H1 (cell line): ENCODE measurements around the gene CDC26. TPM values are rescaled to one million over a fixed set of nuclear protein-coding genes. Genes with fewer than 3 reads are reported as not detected.

Experiments used
- polyA plus RNA-seq, 7 experiments: library from polyadenylated mRNA; depleted of rRNA in 3 of 7; stranded (reverse) in 5 of 7; unstranded in 2 of 7; fragments of >200 nt in 5 of 7; fragments of 200-250 nt in 2 of 7; gene quantifications; 1 replicate in 5 of 7; 2 replicates in 1 of 7; 4 replicates in 1 of 7; pipeline versions ENCODE4 v1.2.1 to v1.2.3, GENCODE V29; 2011 to 2013; ENCODE audit warnings: missing spikeins in 2 of 7, mixed read lengths in 2 of 7
- total RNA-seq: library from RNA; stranded (reverse); fragmentation: NEBNext Ultra II Directional; extraction: Animal tissue kit (Norgen Biotek cat#: 25700); gene quantifications from 2 replicates; pipeline ENCODE4 v1.2.1, GENCODE V29; 2021

CDC26 gene
- total and polyA plus RNA-seq, 2 of the 8 experiments (the other 6 are each of a cell fraction or from before 2014, with no cell fraction given): 31.5 to 41.9 TPM

Other genes starting within 250 kb of the CDC26 start
- gene ZFP37, start 218.8 kb downstream of the CDC26 start, total RNA-seq: 4.4 and 5.1 TPM in 2 replicates
- gene ZFP37, start 218.8 kb downstream of the CDC26 start, polyA plus RNA-seq (2011; rRNA removed): 0.25 and 0.38 TPM in 2 replicates
- gene SLC31A2, start 124.6 kb downstream of the CDC26 start, total RNA-seq: 1.5 and 2.0 TPM in 2 replicates
- gene SLC31A2, start 124.6 kb downstream of the CDC26 start, polyA plus RNA-seq (2011; rRNA removed): 2.3 and 2.9 TPM in 2 replicates
- 13.8 and 13.9 TPM in 2 replicates for gene FKBP15, start 54.3 kb downstream of the CDC26 start, total RNA-seq
- gene FKBP15, start 54.3 kb downstream of the CDC26 start, polyA plus RNA-seq (2011; rRNA removed): 9.9 and 13.1 TPM in 2 replicates
- 40.7 and 40.8 TPM in 2 replicates for gene SLC31A1, start 54.0 kb downstream of the CDC26 start, total RNA-seq
- 13.8 and 23.9 TPM in 2 replicates for gene SLC31A1, start 54.0 kb downstream of the CDC26 start, polyA plus RNA-seq (2011; rRNA removed)
- gene PRPF4, start 86 bp upstream of the CDC26 start, total RNA-seq: 33.4 and 36.8 TPM in 2 replicates
- 13.6 and 15.2 TPM in 2 replicates for gene PRPF4, start 86 bp upstream of the CDC26 start, polyA plus RNA-seq (2011; rRNA removed)
- not detected in 2 replicates for gene RNF183, start 27.8 kb upstream of the CDC26 start, total RNA-seq
- 0.15 and 0.41 TPM in 2 replicates for gene RNF183, start 27.8 kb upstream of the CDC26 start, polyA plus RNA-seq (2011; rRNA removed)
- 0.28 and 0.40 TPM in 2 replicates for gene WDR31, start 64.7 kb upstream of the CDC26 start, total RNA-seq
- gene WDR31, start 64.7 kb upstream of the CDC26 start, polyA plus RNA-seq (2011; rRNA removed): 0.27 and 0.33 TPM in 2 replicates
- 5.5 and 6.5 TPM in 2 replicates for gene BSPRY, start 74.0 kb upstream of the CDC26 start, total RNA-seq
- gene BSPRY, start 74.0 kb upstream of the CDC26 start, polyA plus RNA-seq (2011; rRNA removed): 10.9 and 12.1 TPM in 2 replicates
- 10.4 and 12.1 TPM in 2 replicates for gene HDHD3, start 101.4 kb upstream of the CDC26 start, total RNA-seq
- 25.3 and 26.9 TPM in 2 replicates for gene HDHD3, start 101.4 kb upstream of the CDC26 start, polyA plus RNA-seq (2011; rRNA removed)
- 13.0 and 15.3 TPM in 2 replicates for gene ALAD, start 125.7 kb upstream of the CDC26 start, total RNA-seq
- 8.2 and 17.3 TPM in 2 replicates for gene ALAD, start 125.7 kb upstream of the CDC26 start, polyA plus RNA-seq (2011; rRNA removed)
- 49.1 and 52.7 TPM in 2 replicates for gene POLE3, start 135.1 kb upstream of the CDC26 start, total RNA-seq
- 52.2 and 77.3 TPM in 2 replicates for gene POLE3, start 135.1 kb upstream of the CDC26 start, polyA plus RNA-seq (2011; rRNA removed)
- 0.36 and 0.52 TPM in 2 replicates for gene C9orf43, start 135.2 kb upstream of the CDC26 start, total RNA-seq
- gene C9orf43, start 135.2 kb upstream of the CDC26 start, polyA plus RNA-seq (2011; rRNA removed): 0.35 and 0.44 TPM in 2 replicates
- 18.2 TPM in 2 replicates for gene RGS3, start 188.2 kb upstream of the CDC26 start, total RNA-seq
- gene RGS3, start 188.2 kb upstream of the CDC26 start, polyA plus RNA-seq (2011; rRNA removed): 12.6 and 15.1 TPM in 2 replicates